NCI-H526 treated with DMSO at 0.1 percent for 48 hours (cell line): ENCODE measurements around the gene NUP205.

ENCODE experiments used
- DNase-seq: peaks from one replicate; lab custom pipeline; 2025; lab: John Stamatoyannopoulos, UW

NUP205 gene

GRCh38 chr7:135539629-135540028, 18.1 kb upstream of the NUP205 start:
- DNase-seq: no peak

- DNase-seq: no peak
Measured at GRCh38 chr7:135541029-135541428, 16.7 kb upstream of the NUP205 start.

- no peak for DNase-seq
Measured at GRCh38 chr7:135550196-135550595, 7.5 kb upstream of the NUP205 start.

- no peak for DNase-seq
Measured at GRCh38 chr7:135552148-135552547, 5.6 kb upstream of the NUP205 start.

- DNase-seq: no peak
Measured at GRCh38 chr7:135553346-135553745, 4.4 kb upstream of the NUP205 start.

GRCh38 chr7:135558337-135558767, 635 bp downstream of the NUP205 start:
- DNase-seq: peak; percentile 83

- DNase-seq: no peak
Measured at GRCh38 chr7:135558881-135559280, 1.2 kb downstream of the NUP205 start.

- DNase-seq: no peak
Measured at GRCh38 chr7:135560631-135561030, 2.9 kb downstream of the NUP205 start.

- no peak for DNase-seq
Measured at GRCh38 chr7:135562720-135563119, 5.0 kb downstream of the NUP205 start.

GRCh38 chr7:135571834-135572233, 14.1 kb downstream of the NUP205 start:
- no peak for DNase-seq

GRCh38 chr7:135573541-135573940, 15.8 kb downstream of the NUP205 start:
- DNase-seq: no peak

- DNase-seq: no peak
Measured at GRCh38 chr7:135575296-135575695, 17.6 kb downstream of the NUP205 start.

GRCh38 chr7:135578569-135578968, 20.9 kb downstream of the NUP205 start:
- no peak for DNase-seq

- no peak for DNase-seq
Measured at GRCh38 chr7:135584362-135585353, 26.9 kb downstream of the NUP205 start.

GRCh38 chr7:135597181-135597925, 39.6 kb downstream of the NUP205 start:
- no peak for DNase-seq

- no peak for DNase-seq
Measured at GRCh38 chr7:135597926-135598305, 40.2 kb downstream of the NUP205 start.

GRCh38 chr7:135599471-135599870, 41.8 kb downstream of the NUP205 start:
- DNase-seq: no peak

GRCh38 chr7:135600226-135600625, 42.5 kb downstream of the NUP205 start:
- DNase-seq: no peak

GRCh38 chr7:135601182-135601581, 43.5 kb downstream of the NUP205 start:
- no peak for DNase-seq

GRCh38 chr7:135602304-135602703, 44.6 kb downstream of the NUP205 start:
- no peak for DNase-seq

GRCh38 chr7:135616136-135616535, 58.4 kb downstream of the NUP205 start:
- no peak for DNase-seq

GRCh38 chr7:135617781-135618180, 60.1 kb downstream of the NUP205 start:
- DNase-seq: no peak

GRCh38 chr7:135618510-135618909, 60.8 kb downstream of the NUP205 start:
- DNase-seq: no peak
